HG03108 (cell line): ENCODE results near the gene PCYT1A.
"Not testable (repeated sequence)": the region's sequence is repeated elsewhere in the genome, so short reads cannot be mapped to it uniquely, and the experiment has no call there.

ENCODE experiments used
- ATAC-seq: cut with Tn5 transposase; IDR thresholded peaks from one replicate; pipeline ENCODE4 v1.9.1; 2021; ENCODE audit warnings: moderate library complexity; ENCODE audit not compliant: unreplicated experiment

Gene PCYT1A

DNA sequence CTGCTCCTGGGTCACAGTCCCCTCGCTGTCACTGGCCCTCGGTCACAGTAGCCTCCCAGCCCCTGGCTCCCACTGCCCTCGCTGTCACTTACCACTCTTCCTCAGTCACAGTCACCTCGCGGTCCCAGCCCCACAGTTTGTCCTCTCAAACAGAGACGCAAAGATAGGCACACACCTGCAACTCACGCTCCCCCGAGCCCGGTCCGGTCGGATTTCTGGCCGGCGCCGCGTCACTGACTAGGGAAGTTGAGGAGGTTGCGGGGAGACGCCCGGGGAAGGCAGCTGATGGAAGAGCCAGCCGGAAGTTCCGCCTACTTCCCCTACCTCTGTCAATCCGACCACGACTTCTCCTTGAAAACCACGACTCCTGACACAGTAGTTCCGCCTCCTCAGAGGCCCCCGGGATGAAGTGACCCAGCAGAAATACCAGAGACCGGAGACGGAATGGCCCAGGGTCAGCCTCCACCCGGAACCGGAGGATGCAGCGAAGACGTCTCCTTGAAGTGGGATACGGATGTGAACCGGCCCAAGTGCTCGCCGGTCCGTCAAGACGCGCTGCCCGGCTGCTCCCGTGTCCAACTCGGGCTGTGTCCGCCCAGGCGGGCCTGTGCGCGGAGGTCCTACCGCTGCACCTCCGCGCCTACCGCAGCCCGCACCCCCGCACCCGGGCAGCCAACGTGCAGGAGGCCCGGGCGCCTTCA lies at the start of gene PCYT1A:
Gene PCYT1A, minus strand, starts transcription at position 287 of the 701 bp plus-strand sequence. CDS start 17,195 bp downstream, outside the sequence.
- peak; percentile 75 for ATAC-seq

- no peak for ATAC-seq
Measured at GRCh38 chr3:196336319-196337145, 49.0 kb upstream of the PCYT1A start.

DNA sequence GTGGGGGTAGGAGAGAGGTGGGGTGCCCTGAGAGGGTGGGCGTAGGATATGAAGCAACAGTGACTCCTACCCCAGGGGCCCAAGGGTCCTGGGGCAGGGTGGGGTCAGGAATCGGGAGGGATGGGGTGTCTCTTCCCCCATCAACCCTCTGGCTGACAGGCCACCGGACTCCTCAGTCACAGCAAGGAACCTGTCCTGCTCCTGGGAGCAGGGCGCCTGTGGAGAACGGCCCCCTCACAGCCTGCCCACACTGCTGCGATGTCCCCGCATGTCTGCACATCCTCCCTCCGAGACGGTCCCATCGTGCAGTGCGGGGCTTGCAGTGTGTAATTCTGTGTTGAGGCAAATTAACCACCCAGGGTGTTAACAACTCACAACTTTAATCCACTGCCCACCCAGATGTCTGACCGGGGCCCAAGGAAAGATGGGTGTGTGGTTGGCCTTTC lies 48.0 kb upstream of the PCYT1A start:
- no peak for ATAC-seq

DNA sequence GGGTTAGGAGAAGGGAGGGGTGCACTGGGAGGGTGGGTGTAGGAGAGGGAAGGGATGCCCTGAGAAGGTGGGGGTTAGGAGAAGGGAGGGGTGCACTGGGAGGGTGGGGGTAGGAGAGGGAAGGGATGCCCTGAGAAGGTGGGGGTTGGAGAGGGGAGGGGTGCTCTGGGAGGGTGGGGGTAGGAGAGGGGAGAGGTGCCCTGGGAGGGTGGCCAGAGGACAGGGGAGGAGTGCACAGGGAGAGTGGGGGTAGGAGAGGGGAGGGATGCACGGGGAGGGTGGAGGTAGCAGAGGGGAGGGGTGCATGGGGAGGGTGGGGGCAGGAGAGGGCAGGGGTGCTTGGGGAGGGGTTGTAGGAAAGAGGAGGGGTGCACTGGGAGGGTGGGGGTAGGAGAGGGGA lies 47.5 kb upstream of the PCYT1A start:
- no peak for ATAC-seq

- no peak for ATAC-seq
Measured at GRCh38 chr3:196332168-196332567, 44.6 kb upstream of the PCYT1A start.

DNA sequence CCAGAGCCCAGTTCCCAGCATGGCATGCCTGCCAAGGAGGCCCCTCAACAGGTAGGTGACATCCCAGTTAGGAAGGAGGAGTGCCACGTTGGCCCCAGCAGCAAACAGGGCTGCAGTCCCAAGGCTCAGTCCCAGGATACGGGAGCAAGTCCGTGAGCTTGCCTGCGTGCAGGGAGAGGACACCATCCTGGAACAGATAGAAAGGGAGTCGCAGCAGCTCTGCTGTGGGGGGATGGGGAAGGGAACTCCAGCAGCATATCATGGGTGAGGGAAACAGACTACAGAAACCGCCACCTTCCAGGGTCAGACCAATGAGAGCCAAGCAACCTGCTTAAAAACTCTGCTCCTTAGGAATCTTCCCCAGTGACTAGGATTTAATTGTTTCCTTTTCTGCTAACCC lies 39.9 kb upstream of the PCYT1A start:
- no peak for ATAC-seq

DNA sequence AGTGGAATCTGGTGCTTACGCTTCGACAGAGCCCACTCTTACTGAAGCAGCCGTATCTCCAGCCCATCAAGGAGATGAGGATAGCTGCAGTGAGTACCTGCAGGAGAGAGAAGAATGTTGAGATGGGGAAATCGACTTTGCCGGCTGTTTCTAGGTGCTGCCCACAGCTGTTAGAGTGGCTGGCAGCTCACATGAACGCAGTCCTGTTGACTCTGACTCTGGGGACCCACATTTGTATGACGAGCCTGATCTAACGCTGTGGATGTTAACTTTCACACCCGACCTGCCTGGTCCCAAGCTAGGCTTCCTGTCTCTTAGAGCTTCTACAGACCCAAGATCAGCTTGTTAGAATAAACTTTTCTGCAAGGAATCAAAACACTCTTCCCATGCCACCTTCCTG lies 39.4 kb upstream of the PCYT1A start:
- ATAC-seq = no peak

- no peak for ATAC-seq
Measured at GRCh38 chr3:196323691-196324090, 36.2 kb upstream of the PCYT1A start.

DNA sequence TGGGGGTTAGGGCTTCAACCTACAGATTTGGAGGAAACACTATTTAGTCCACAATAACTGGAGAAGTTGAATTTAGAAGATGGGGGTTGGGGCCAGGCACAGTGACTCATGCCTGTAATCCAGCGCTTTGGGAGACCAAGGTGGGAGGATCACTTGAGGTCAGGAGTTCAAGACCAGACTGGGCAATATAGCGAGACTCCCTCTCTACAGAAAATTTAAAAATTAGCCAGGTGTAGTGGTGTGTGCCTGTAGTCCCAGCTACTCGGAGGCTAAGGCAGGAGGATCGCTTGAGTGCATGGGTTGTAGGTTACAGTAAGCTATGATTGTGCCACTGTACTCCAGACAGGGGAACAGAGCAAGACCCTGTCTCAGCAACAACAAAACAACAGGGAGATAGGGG lies 35.5 kb upstream of the PCYT1A start:
- ATAC-seq = no peak

DNA sequence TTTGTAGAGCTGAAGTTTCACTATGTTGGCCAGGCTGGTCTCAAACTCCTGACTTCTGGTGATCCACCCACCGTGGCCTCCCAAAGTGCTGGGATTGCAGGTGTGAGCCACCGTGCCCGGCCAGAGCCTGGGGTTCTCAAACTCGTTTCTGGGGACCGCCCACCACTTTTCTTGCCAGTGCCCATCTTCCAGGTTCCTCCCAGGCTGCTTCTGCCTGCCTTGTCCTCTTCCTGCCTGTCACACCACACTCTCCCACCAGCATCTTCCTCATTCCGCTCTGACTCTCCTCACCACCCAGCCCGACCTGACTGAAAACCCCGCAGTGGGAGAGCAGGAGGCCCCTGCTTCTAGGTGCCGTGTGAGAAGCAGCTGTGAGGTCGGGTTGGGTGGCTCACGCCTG lies 33.6 kb upstream of the PCYT1A start:
- no peak for ATAC-seq

GRCh38 chr3:196320137-196320536 lies 32.6 kb upstream of the PCYT1A start:
- ATAC-seq = no peak

DNA sequence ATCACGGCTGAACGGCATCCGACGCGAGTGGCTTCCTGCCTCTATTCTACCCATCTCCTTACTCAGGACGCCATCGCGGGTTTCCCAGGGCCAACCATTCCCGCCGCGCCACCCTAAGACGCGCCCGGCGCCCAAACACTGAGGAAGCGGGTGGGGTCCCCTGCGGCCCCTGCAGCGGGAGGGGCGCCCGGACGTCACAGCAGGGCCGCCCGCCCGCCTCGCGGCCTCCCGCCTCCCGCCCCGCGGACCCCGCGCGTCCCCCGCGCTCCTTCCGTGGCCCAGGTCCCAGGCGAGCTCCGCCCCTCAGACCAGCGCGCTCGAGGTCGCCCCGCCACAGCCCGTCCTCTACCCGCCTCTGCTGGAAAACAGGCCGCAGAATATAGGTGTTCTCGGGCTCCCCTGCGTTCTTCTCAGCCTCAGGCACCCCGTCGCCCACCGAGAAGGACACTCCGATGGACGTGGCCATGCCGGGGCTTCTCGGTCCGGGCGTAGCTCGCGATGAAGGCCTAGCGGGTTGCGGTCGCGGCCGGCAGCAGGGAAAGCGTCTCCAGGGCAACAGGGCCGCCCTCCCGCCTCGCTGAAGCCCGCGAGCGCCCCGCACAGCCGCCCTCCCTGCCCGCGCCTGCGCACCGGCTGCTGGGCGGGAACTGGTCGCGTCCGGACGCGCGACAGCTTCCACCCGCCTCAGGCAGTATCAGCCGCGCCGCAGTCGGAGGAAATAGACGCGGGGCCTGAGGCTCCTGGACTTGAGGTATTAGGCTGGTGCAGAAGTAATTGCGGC lies 30.4 kb upstream of the PCYT1A start, which contains the start of gene DYNLT2B:
Gene DYNLT2B, minus strand, starts transcription at position 554 of the 781 bp plus-strand sequence. Its CDS starts 88 bp downstream, at position 466.
- peak; percentile 79 for ATAC-seq

DNA sequence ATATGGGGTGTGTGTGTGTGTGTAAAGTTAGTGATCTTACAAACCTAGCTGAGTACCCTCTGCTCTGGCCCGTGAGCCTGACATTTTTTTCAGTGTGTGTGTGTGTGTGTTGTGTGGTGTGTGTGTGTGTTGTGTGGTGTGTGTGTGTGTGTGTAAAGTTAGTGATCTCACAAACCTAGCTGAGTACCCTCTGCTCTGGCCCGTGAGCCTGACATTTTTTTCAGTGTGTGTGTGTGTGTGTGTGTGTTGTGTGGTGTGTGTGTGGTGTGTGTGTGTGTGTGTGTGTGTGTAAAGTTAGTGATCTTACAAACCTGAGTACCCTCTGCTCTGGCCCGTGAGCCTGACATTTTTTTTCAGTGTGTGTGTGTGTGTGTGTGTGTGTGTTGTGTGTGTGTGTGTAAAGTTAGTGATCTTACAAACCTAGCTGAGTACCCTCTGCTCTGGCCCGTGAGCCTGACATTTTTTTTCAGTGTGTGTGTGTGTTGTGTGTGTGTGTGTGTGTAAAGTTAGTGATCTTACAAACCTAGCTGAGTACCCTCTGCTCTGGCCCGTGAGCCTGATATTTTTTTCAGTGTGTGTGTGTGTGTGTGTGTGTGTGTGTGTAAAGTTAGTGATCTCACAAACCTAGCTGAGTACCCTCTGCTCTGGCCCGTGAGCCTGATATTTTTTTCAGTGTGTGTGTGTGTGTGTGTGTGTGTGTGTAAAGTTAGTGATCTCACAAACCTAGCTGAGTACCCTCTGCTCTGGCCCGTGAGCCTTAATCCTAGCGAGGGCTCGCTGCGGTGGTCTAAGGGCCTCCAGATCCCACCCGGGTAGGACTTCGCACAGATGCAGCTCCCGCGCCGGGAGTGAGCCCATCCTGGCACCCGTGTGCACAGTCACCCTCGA lies 29.5 kb upstream of the PCYT1A start:
- not testable (repeated sequence) for ATAC-seq

GRCh38 chr3:196315821-196316220 lies 28.3 kb upstream of the PCYT1A start:
- no peak for ATAC-seq

- ATAC-seq = no peak
Measured at GRCh38 chr3:196314597-196314996, 27.1 kb upstream of the PCYT1A start.

DNA sequence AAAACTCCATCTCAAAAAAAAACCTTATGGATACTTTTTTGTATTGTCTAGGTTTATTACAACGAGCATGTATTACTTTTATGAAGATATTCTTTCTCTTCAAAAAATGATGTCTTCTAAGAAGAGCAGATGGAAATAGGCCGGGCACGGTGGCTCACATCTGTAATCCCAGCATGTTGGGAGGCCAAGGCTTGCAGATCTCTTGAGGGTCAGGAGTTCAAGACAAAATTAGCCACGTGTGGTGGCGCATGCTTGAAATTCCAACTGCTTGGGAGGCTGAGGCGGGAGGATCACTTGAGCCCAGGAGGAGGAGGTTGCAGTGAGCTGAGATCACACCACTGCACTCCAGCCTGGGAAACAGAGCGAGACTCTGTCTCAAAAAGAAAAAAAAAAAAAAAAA lies 26.6 kb upstream of the PCYT1A start:
- ATAC-seq = not testable (repeated sequence)

DNA sequence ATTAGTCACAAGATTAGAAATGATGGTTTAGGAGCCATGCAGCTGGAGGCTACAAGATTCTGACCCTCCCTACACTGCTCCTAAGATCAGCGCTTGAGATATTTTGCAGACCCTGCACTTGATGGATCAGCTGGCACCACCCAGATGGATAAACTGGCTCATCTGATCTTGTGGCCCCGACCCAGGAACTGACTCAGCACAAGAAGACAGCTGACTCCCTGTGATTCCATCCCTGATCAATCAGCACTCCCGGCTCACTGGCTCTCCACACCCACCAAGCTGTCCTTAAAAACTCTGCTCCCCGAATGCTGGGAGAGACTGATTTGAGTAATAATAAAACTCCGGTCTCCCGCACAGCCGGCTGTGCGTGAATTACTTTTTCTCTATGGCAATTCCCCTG lies 15.4 kb upstream of the PCYT1A start:
- ATAC-seq = not testable (repeated sequence)

DNA sequence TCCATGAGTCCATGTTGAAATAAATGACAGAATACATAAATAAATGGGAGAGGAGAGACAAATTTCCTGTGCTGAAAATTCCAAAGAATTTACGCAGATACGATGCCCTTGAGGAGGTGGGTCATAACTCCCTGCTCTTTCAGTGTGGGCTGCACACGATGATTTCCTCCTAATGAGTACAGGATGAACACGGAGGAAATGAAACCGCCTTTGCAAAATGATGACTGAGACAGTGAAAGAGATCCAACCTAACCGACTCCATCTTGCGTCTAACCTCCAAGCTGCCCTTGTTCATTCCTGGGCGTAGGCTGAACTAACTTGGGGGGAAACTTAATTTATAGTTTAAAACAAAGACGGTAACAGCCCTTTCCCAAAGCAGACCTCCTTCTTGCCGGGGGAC lies 15.0 kb upstream of the PCYT1A start:
- not testable (repeated sequence) for ATAC-seq

GRCh38 chr3:196298521-196298920 lies 11.0 kb upstream of the PCYT1A start:
- ATAC-seq = no peak

- ATAC-seq = no peak
Measured at GRCh38 chr3:196292286-196292923, 4.9 kb upstream of the PCYT1A start.
